ENCODE data around the gene PLOD2. TPM values are rescaled to one million over a fixed set of nuclear protein-coding genes. Genes with fewer than 3 reads are reported as not detected.

The PLOD2 gene
- total RNA-seq, 1 donor from 2014 or later = 24.2 TPM

DNA sequence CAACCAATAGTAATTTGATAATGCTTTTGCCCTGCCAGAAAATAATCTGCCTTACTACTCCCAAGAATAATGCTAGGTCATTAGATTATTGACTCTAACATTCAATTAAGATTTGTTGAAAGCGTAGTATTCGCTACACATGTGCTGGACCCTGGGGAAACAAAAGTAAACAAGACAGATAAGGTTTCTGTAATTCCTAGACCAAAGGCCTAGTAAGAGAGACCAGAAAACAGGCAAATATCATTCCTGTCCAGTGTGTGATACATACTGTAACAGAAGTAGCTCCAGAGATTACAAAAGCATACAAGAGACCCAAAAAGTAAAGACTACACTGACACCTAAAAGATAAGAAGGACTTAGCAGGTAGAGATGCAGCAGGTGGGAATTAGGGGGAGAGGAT lies 60.8 kb downstream of the PLOD2 start:
- no peak for DNase-seq

DNA sequence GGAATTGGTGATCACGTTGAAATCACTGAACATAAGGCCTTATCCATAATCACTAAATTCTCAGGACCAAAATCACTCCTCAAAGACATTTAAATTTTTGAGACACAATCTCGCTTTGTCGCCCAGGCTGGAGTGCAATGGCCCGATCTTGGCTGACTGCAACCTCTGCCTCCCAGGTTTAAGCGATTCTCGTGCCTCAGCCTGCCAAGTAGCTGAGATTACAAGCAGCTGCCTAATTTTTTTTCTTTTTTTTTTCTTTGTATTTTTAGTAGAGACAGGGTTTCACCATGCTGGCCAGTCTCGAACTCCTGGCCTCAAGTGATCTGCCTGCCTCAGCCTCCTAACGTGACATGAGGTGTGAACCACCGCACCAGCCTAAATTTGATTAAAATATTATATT lies 61.7 kb downstream of the PLOD2 start:
- no peak for DNase-seq

DNA sequence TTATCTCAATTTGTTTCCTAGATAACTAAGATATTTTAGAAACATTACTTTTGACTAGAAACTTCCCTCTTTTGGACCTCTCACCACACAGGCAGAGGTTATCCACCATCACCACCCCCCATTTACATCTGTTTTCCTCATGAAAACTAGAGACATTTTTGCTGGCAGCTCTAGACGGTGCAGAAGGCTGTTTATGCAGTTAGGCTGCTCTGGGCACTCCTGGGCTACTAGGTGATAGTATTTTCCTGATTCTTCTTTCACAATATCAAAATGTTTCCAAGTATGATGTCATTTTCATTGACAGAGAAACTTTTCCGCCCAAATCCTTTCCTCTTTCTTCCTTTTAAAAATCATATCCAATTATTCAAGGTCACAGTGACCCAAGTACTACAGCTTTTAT lies 67.1 kb downstream of the PLOD2 start:
- DNase-seq = no peak

DNA sequence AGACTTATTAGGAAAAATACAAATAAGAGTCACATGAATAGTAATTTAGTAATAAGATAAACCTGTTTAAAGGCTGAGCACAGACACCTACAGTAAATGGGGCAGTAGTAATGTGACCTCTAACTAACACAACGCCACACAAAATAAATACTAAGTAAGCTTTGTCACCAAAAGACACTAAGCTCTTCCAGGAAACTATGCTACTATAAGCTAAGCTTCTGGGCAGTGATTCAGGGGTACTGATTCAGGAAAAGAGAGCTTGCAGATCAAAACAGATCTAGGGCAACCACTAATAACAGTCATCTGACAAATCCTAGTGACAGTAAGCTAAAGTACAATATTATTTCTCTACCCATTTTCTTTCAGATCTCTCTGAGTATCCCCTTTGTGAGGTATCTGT lies 68.8 kb downstream of the PLOD2 start:
- no peak for DNase-seq

DNA sequence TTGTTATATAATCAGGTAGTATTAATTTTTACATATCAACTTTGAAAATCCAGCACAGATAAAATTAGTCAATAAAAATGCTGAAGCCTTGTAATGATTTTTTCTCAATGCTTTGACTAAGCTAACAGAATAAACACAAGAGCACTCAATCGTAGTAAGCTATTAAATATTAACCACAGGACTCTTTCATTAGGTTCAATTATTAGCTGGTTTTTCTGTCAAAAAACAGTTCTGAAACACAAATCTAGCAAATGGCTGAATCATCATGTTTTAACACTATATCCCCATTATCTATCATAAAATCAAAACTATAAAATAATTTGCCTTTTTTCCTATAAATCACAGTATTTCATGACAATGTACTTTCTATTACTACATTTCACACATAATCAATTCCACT lies 69.6 kb downstream of the PLOD2 start:
- DNase-seq = no peak

DNA sequence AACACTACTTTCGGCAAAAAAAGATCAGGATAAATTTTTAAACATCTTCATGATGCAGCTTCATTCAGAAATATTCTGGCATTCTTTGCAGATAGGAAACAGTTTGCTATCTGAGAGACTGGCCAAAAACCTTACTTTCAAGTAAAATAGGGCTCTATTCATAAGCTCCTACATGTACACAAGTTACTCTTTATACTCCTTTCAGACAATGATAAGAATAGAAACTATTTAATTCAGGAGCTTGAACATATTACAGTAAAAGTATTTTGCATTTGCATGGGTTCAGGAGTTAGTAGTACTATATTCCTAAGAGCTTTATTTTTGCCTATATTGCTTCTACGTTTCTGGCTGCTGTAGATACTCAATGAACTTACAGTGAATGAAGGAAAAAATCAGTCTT lies 70.5 kb downstream of the PLOD2 start:
- DNase-seq = no peak

DNA sequence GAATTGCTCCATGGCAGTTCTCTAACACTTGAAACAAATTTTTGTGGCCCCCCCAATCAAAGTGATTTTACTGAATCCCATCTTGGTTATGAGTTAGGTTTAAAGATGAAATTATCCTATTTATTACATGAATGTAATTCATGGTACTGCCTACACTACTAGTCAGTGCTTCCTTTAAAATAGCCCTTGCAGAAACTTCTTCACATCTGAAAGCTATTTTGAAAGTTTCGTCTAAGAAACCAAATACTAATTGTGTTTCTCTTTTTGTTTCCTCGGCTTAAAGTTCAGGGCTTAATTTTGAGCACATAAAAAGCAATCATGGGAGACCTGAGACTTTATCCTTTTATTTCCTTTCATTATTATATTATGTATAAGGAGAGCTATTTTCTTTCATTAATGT lies 72.1 kb downstream of the PLOD2 start:
- no peak for DNase-seq

DNA sequence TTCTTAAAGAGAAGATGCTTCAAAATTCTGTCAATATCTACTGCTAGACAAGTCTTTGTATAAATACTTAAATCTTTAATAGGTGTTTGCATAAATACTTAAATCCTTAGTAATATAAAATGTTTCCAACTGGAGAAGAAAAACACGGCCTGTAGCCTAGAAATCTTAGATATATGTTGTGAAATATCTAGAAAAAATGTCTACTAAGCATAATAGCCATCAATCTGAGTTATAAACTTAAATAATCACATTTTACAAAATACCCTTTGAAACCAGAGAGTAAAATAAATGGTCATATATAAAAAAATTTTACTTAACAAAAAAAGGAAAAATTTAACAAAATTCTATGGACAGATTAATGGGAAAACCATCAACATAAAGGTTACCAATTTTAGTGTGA lies 73.9 kb downstream of the PLOD2 start:
- DNase-seq = no peak

DNA sequence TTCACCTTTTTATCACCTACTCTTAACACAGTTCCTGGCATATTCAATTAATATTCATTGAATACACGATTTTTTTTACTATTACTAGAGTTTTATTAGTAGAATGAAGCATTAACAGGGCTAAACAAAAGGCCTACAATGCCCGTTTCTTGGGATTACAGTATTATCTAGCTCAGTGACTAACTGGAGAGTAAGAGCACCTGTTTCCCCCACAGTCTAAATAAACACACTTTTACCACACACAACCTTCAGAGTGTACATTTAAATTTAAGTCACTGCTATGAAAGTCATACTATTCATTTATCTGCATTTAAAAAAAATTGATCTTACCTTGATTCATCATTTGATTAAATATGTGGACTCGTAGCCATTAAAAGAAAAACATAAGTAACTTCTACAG lies 74.8 kb downstream of the PLOD2 start:
- DNase-seq = no peak

DNA sequence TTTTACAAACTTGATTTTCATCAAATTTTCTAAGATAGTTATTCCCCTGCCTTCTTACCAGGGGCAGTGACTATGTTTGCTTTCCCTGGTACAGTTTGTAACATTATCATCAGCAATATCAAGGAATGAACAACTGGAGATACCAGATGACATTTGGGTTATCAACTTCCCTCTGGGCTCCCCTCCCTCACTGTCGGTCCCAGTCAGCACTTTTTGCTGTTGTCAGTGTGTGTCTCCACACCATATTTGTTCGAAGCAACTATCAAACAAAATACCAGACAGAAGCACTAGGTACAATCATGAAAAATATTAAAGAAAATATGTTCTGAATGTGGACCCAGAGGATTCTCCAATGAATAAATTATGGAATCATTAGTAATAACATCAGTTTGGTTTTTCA lies 75.3 kb downstream of the PLOD2 start:
- no peak for DNase-seq

DNA sequence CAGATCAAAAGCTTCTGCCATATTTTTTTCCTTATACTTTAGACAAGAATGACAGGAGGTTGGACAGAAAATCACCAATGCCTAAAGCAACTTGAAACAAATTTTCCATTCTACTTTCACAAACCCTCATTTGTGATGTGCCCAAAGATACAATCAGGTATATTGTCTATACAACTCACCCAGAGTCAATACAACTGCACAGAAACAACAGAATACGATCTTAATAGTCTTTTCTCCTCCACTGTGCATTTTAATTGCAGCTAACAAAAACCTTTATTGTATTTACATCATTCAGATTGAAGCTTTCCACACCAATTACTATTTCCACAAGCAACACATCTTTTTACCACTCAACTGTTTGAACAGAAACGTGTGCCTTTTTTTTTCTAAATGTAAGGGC lies 80.4 kb downstream of the PLOD2 start:
- DNase-seq = no peak

DNA sequence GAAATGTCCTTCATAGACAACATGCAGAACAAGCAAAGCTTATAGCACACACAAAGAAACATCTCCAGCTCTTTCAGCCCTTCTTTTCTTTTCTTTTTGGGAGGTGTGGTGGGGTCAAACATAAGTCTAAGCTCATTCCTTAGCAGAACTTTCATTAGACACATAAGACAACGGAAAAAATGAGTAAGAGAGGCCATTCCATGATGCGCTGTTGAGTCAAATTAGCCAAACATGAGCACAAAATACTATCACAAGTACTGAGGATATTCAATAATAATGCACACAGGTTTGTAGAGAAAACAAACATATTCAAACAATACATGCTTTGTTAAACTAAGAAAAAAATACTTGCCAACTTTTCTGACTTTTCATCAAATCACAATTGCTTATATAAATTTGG lies 83.0 kb downstream of the PLOD2 start:
- no peak for DNase-seq

DNA sequence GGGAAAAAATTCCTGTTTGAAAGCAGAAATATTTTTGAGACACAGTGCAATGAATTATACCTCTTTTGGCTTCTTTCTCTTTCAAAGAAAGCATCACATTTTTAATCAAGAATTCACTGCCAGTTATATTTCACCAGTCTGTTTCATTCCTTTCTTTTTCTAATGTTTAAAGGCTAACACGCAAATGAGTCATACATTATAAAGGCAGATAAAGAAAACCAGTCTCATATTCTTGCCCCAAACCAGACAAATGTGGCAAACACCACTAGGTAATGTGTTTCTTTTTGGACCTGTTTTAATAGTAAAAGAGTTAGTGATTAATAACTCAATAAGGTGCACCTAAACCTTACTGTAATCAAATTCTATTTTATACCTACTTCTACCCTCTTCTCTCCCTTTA lies 83.8 kb downstream of the PLOD2 start:
- no peak for DNase-seq

DNA sequence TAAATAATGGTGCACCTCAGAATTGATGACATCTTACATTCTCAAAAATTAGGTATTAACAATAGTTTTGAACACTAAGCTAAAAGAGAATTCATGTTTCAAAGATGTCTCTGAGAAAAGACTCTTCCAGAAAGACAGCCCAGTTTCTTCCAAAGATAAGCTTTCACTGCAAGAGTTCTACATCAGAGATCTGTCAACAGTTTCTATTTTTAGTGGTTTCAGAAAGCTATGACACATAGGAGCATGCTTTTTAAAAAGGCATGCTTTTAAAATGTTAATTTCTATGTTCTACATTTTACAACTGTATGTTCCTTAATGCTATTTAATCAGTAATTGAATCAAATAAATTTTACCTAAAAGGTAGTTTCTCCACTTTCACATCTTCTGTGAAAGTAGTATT lies 88.2 kb downstream of the PLOD2 start:
- no peak for DNase-seq

DNA sequence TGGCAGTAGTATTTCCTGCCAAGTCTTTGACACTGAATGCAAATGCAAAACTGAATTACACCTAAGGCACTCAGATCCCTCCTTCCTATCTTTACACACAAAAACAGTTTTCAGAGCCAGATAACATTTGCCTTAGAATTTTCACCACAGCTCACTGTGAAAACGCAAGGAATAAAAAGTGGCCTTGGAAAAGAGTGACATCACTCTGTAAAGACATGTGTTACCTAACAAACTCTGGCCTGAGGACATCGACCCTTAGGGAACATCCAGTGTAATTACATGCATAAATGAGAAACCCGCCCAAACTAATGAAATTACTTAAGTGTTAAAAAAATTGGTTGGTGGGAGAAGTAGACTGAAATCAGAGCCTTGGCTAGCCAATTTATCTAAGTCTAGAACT lies 88.9 kb downstream of the PLOD2 start:
- no peak for DNase-seq

DNA sequence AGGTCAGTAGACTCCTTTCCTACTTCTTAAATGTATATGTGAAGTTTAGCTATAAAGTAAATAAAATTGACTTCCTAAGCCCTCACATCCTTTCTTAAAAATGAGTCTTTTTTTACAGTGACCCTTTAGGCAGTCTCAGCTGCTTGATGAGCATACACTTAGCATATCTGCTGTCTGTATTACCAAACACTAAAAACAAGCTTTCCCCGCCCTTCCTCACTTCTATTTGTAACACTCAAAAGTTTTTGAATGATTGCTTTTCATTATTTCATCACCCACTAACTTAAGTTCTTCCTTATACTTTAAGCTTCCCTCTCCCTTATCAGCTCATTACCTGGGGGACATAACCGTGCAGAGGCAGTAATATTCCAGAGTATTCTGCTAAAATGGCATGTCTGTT lies 89.4 kb downstream of the PLOD2 start:
- no peak for DNase-seq

DNA sequence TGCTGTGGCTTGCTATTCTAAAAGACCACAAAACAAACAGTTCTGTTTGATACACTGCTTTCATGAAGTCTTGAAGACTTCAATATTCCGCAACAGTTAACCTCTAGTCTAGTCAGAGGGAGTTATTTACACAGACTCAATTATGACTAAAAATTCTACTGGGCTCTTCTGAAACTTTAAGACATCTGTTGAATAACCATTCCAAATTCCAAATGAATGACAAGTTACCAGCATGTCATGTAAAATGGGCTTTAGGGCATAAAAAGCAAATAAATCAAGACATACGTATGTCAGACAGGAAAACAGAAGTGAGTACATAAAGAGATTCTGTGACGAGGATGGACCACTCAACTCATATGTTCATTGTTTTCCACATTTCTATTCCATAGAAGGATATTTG lies 93.9 kb downstream of the PLOD2 start:
- DNase-seq = peak; percentile 35

DNA sequence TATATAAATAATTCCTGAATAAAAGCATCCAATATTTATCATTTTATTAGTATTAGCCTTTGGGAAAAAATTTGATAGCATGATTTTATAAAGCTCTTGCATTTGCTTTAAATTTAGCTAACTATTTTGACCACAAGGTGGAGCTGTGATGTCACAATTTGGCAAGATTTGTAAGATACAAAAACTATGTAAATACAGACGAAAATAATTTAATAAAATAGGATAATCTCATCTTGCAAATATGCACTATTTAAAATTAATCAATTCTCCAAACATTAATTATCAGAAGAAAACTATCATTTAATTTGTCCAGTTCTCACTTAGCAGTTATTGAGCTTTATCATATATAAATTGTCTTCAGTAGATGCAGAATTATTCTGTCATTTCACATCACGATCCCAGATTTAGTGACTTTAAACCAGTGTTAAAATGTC lies 95.4 kb downstream of the PLOD2 start:
- DNase-seq = peak; percentile 55

DNA sequence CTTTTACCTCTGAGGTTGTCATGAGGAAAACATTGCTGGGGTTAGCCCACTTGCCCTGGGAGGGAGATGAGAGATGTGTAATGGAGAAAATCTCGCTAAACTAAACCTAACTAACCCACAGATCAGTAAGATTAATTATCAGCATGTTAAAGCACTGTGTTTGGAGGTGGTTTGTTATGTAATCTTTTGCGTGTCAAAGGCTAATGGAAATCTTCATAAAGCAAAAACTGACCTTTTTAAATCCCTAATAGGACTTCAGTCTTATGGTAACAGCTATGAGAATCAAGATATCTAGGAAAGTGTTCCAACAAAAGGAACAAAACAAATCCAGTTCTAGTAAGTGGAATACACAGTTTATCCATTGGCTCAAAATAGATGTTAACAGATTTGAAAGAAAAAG lies 102.7 kb downstream of the PLOD2 start:
- DNase-seq = no peak

DNA sequence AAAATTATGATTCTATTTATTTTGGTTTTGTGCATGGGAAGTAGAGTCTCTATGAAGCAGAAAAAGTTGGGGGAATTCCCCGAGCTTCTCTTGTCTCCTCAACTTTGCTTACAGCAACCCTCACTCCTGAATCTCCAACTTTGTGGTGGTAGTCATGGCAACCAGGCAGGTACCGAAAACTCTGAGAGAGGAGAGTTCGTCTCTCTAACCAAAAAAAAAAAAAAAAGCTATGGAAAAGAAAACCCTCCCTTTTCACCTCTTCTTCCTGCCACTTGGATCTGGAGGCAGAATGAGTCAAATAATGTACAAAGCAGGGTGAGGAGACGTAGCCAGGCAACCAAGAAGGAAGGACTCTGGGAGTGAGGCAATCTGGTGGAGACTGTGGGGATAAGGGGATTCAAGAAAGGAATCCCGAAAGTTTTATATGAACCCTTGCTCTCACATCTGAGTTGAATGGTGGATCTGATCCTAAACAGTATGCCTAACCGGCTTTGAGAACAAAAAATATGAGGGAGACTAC lies 108.1 kb downstream of the PLOD2 start:
- DNase-seq = no peak

DNA sequence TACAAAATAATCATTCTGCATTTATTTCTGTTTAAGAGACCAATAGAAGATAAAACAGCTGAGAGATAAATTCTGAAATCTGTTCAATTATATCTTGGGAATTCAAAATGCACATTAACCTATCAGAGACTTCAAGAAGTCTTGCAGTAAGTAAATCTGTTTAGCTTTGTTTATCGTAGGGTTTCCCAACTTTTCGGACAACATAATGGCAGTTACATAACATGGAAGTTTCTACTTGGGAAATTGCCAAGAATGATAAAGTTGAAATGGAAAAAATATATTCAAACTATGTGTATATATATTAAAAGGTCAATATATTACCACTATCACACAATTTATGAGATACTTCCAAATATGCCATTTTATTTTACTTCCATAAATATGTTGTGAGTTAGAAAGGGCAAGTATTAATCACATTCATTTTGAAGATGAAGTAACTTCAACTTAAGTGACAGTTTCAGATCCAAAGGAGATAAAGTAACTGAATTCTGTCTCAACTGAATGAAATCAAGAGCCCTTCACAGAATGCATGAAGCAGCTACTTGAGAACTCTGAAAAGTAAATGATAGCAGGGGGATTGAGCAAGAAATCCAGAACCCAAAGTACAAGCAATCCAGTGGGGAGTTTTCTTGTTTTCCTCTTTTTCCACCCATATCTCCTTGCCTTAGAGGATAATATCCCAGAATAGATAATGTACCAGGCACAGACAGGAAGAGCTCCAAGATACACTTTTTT lies 108.8 kb downstream of the PLOD2 start:
- DNase-seq = no peak

DNA sequence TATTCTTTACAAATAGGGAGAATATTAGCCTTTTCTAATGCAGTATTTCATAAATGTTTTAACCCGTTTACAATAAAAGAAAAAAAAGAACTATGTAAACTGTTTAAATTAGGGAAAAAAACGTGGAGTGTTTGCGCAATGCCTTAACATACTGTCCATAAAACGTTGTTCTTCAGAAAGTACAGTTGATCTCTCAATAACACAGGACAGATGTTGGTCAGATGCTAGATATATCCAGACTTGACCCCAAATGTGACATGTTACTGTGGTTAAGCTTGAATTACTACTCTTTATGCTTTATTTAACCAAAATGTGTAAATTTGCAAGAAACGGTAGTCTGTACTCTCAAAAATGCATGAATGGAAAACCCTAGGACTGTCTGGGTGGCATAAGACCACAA lies 110.3 kb downstream of the PLOD2 start:
- no peak for DNase-seq

DNA sequence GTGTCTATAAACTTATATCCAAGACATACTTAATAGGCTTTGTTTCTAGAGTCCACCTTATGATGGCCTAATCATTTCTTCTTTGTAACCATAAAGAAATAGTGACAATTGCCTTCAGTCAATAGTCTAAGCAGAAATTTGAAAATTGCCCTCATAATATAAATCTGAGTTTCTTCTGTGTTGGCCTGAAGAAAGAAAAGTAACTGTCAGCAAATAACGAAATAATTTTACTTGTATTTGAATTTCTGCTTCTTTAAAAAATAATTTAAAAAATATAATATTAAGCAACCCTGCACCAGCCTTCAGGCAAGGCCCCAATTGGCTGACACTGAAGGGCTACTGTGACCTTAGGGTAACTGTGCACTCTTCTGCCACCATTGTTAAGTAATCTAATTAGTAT lies 113.5 kb downstream of the PLOD2 start:
- DNase-seq = no peak

DNA sequence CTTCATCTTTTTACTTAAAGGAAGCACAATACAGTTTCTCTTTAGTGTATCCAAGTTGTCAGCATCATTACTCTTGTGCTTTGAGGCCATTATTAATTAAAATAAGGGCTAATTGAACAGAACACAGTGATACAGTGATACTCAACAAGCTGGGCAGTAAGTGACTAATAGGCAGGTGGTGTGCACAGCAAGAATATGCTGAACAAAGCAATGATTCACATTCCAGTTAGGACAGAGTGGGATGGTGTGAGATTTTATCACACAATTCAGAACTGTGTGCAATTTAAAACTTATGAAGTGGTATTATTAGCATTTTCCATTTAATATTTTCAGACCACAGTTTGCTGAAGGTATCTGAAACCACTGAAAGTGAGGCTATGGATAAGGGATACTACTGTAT lies 116.9 kb downstream of the PLOD2 start:
- DNase-seq = no peak

DNA sequence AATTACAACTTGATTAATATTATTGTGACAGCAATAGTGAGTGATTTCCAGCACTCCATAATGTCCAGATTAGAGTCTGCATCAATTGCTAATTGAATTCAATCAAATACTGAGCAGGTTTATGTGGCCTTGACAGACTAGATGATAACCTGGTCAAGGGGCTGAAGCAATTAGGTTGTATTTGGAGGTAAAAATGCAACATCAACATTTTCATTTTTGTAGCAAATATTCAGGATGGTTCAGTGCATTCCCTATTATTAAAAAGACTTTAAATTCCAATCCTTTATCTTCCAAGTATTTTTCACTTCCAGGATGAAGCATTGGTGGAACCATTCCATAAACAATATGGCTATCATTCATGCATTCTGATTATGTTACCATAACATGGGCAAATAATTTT lies 120.4 kb downstream of the PLOD2 start:
- no peak for DNase-seq

Measured in skin of body (tissue), 2 donors.